Activated naive CD8-positive, alpha-beta T cell treated with anti-CD3 and anti-CD28 coated beads, Interleukin-2, amount 50 U/mL, for 24 hours (primary cell): ENCODE data around the gene EDN2.

Source experiments
- ATAC-seq: fragments of 150-1000 bp; cut with Tn5 transposase; one replicate; pipeline ENCODE4 v1.10.0; 2021
- DNase-seq: peaks from one replicate; pipeline ENCODE4 v3.0.0; 2021
- H3K27ac Mint-ChIP-seq: one replicate; pipeline ENCODE4 v1.8.0; 2021; ENCODE audit warnings: mild to moderate bottlenecking, mixed read lengths
- H3K27me3 Mint-ChIP-seq: one replicate; pipeline ENCODE4 v1.8.0; 2021; ENCODE audit warnings: mixed read lengths
- H3K36me3 Mint-ChIP-seq: one replicate; pipeline ENCODE4 v1.8.0; 2021; ENCODE audit warnings: low read depth, mixed read lengths
- H3K4me1 Mint-ChIP-seq: one replicate; pipeline ENCODE4 v1.8.0; 2021; ENCODE audit warnings: mixed read lengths
- H3K4me3 Mint-ChIP-seq: one replicate; pipeline ENCODE4 v1.8.0; 2021; ENCODE audit warnings: mild to moderate bottlenecking, moderate library complexity, mixed read lengths
- H3K9me3 Mint-ChIP-seq: one replicate; pipeline ENCODE4 v1.8.0; 2021; ENCODE audit warnings: mixed read lengths

EDN2 gene

GRCh38 chr1:41439234-41439633 lies 45.2 kb downstream of the EDN2 start:
- no peak overlapping the region for H3K4me3 Mint-ChIP-seq
- H3K36me3 Mint-ChIP-seq, result no peaks in the 10 kb centered on the region
- H3K4me1 Mint-ChIP-seq, result no peaks in the 10 kb centered on the region
- ATAC-seq (no peak), DNase-seq (no peak)
- peaks cover 16% of the 10 kb centered on the region for H3K27me3 Mint-ChIP-seq
- no peak overlapping the region for H3K27ac Mint-ChIP-seq
- H3K9me3 Mint-ChIP-seq, result no peaks in the 10 kb centered on the region

GRCh38 chr1:41438711-41439110 lies 45.8 kb downstream of the EDN2 start:
- H3K4me3 Mint-ChIP-seq, result no peak overlapping the region
- H3K27ac Mint-ChIP-seq, result no peak overlapping the region
- H3K36me3 Mint-ChIP-seq, result no peaks in the 10 kb centered on the region
- H3K4me1 Mint-ChIP-seq, result no peaks in the 10 kb centered on the region
- peaks cover 19% of the 10 kb centered on the region for H3K27me3 Mint-ChIP-seq
- no peaks in the 10 kb centered on the region for H3K9me3 Mint-ChIP-seq
- DNase-seq (no peak), ATAC-seq (no peak)

- ATAC-seq (no peak), DNase-seq (no peak)
- Mint-ChIP-seq H3K4me1 (no peaks in the 10 kb centered on the region), H3K4me3 (no peak overlapping the region), H3K27me3 (peaks cover 22% of the 10 kb centered on the region), H3K27ac (no peak overlapping the region), H3K9me3 (no peaks in the 10 kb centered on the region), H3K36me3 (no peaks in the 10 kb centered on the region)
These were observed 47.5 kb downstream of the EDN2 start for GRCh38 chr1:41437011-41437355.

GRCh38 chr1:41436281-41437010 lies 48.0 kb downstream of the EDN2 start:
- Mint-ChIP-seq H3K27ac (no peak overlapping the region), H3K36me3 (no peaks in the 10 kb centered on the region), H3K4me1 (no peaks in the 10 kb centered on the region), H3K27me3 (peaks cover 22% of the 10 kb centered on the region), H3K4me3 (no peak overlapping the region), H3K9me3 (no peaks in the 10 kb centered on the region)
- no peak for DNase-seq
- ATAC-seq, result no peak

- H3K27me3 Mint-ChIP-seq, result peaks cover 22% of the 10 kb centered on the region
- no peaks in the 10 kb centered on the region for H3K4me1 Mint-ChIP-seq
- H3K36me3 Mint-ChIP-seq, result no peaks in the 10 kb centered on the region
- H3K9me3 Mint-ChIP-seq, result no peaks in the 10 kb centered on the region
- ATAC-seq, result no peak
- H3K4me3 Mint-ChIP-seq, result no peak overlapping the region
- H3K27ac Mint-ChIP-seq, result no peak overlapping the region
- no peak for DNase-seq
These were observed 48.8 kb downstream of the EDN2 start for GRCh38 chr1:41435570-41436178.

GRCh38 chr1:41434748-41435449 lies 49.6 kb downstream of the EDN2 start:
- no peak overlapping the region for H3K27ac Mint-ChIP-seq
- no peak overlapping the region for H3K4me3 Mint-ChIP-seq
- H3K36me3 Mint-ChIP-seq, result no peaks in the 10 kb centered on the region
- no peaks in the 10 kb centered on the region for H3K9me3 Mint-ChIP-seq
- DNase-seq, result no peak
- H3K27me3 Mint-ChIP-seq, result peaks cover 22% of the 10 kb centered on the region
- ATAC-seq, result no peak
- no peaks in the 10 kb centered on the region for H3K4me1 Mint-ChIP-seq

- peaks cover 22% of the 10 kb centered on the region for H3K27me3 Mint-ChIP-seq
- ATAC-seq, result no peak
- no peak overlapping the region for H3K27ac Mint-ChIP-seq
- no peaks in the 10 kb centered on the region for H3K4me1 Mint-ChIP-seq
- DNase-seq, result no peak
- H3K4me3 Mint-ChIP-seq, result no peak overlapping the region
- H3K9me3 Mint-ChIP-seq, result no peaks in the 10 kb centered on the region
- H3K36me3 Mint-ChIP-seq, result no peaks in the 10 kb centered on the region
These were observed 50.2 kb downstream of the EDN2 start for GRCh38 chr1:41434306-41434705.

- Mint-ChIP-seq H3K9me3 (no peaks in the 10 kb centered on the region), H3K27ac (no peak overlapping the region), H3K36me3 (no peaks in the 10 kb centered on the region), H3K4me3 (no peak overlapping the region), H3K4me1 (no peaks in the 10 kb centered on the region), H3K27me3 (peaks cover 21% of the 10 kb centered on the region)
- ATAC-seq (no peak), DNase-seq (no peak)
These were observed 51.0 kb downstream of the EDN2 start for GRCh38 chr1:41433501-41433900.

GRCh38 chr1:41432481-41433280 lies 51.8 kb downstream of the EDN2 start:
- ATAC-seq, result peak; percentile 94
- H3K36me3 Mint-ChIP-seq, result no peaks in the 10 kb centered on the region

GRCh38 chr1:41431490-41432350 lies 52.8 kb downstream of the EDN2 start:
- no peaks in the 10 kb centered on the region for H3K4me1 Mint-ChIP-seq
- H3K27ac Mint-ChIP-seq, result no peak overlapping the region
- DNase-seq, result no peak
- H3K36me3 Mint-ChIP-seq, result no peaks in the 10 kb centered on the region
- H3K4me3 Mint-ChIP-seq, result no peak overlapping the region
- ATAC-seq, result no peak
- no peaks in the 10 kb centered on the region for H3K9me3 Mint-ChIP-seq
- H3K27me3 Mint-ChIP-seq, result peaks cover 18% of the 10 kb centered on the region

More at GRCh38 chr1:41432481-41433280, 51.8 kb downstream of the EDN2 start:
- Mint-ChIP-seq H3K27ac (no peak overlapping the region), H3K4me3 (no peak overlapping the region), H3K27me3 (peaks cover 21% of the 10 kb centered on the region), H3K4me1 (no peaks in the 10 kb centered on the region), H3K9me3 (no peaks in the 10 kb centered on the region)
- DNase-seq, result peak; percentile 85

GRCh38 chr1:41430582-41430981 lies 53.9 kb downstream of the EDN2 start:
- Mint-ChIP-seq H3K36me3 (no peaks in the 10 kb centered on the region), H3K9me3 (no peaks in the 10 kb centered on the region), H3K27me3 (peaks cover 18% of the 10 kb centered on the region), H3K4me1 (no peaks in the 10 kb centered on the region), H3K4me3 (no peak overlapping the region), H3K27ac (no peak overlapping the region)
- DNase-seq (no peak), ATAC-seq (no peak)

GRCh38 chr1:41430069-41430468 lies 54.4 kb downstream of the EDN2 start:
- DNase-seq (no peak), ATAC-seq (no peak)
- Mint-ChIP-seq H3K27ac (no peak overlapping the region), H3K9me3 (no peaks in the 10 kb centered on the region), H3K4me1 (no peaks in the 10 kb centered on the region), H3K27me3 (peaks cover 16% of the 10 kb centered on the region), H3K4me3 (no peak overlapping the region), H3K36me3 (no peaks in the 10 kb centered on the region)

GRCh38 chr1:41429641-41430035 lies 54.8 kb downstream of the EDN2 start:
- DNase-seq, result no peak
- no peak for ATAC-seq
- no peaks in the 10 kb centered on the region for H3K9me3 Mint-ChIP-seq
- H3K4me1 Mint-ChIP-seq, result no peaks in the 10 kb centered on the region
- peaks cover 13% of the 10 kb centered on the region for H3K27me3 Mint-ChIP-seq
- H3K36me3 Mint-ChIP-seq, result no peaks in the 10 kb centered on the region
- H3K4me3 Mint-ChIP-seq, result no peak overlapping the region
- H3K27ac Mint-ChIP-seq, result no peak overlapping the region
